Muscle of arm (tissue), 12 donors: ENCODE measurements around the gene MRPL10. TPM values are rescaled to one million over a fixed set of nuclear protein-coding genes. Genes with fewer than 3 reads are reported as not detected.
A peak's percentile ranks its signal among the peaks of the same experiment; 100 is the strongest.

Experiments
- DNase-seq: peaks from one replicate; pipeline ENCODE4 v3.0.0-alpha.2; 2013
- polyA plus RNA-seq, 12 donors: library from polyadenylated mRNA; unstranded; fragments of 120-200 nt; gene quantifications; one replicate each; pipeline ENCODE4 v1.2.1, GENCODE V29; 2013; ENCODE audit not compliant: insufficient read length in 12 of 12

Gene MRPL10
- polyA plus RNA-seq, 12 donors = 38.6 to 66.4 (median 51.1) TPM; not detected in 1

- no peak for DNase-seq
Observed at GRCh38 chr17:47816111-47816735, 15.1 kb downstream of the MRPL10 start.

GRCh38 chr17:47815106-47815918, 16.0 kb downstream of the MRPL10 start:
- DNase-seq = no peak

GRCh38 chr17:47813512-47814031, 17.8 kb downstream of the MRPL10 start:
- DNase-seq = no peak

GRCh38 chr17:47813077-47813476, 18.3 kb downstream of the MRPL10 start:
- no peak for DNase-seq

GRCh38 chr17:47812146-47812920, 19.0 kb downstream of the MRPL10 start:
- no peak for DNase-seq

GRCh38 chr17:47811709-47812108, 19.6 kb downstream of the MRPL10 start:
- DNase-seq = no peak

GRCh38 chr17:47810901-47811635, 20.3 kb downstream of the MRPL10 start:
- DNase-seq = no peak

- DNase-seq = no peak
Observed at GRCh38 chr17:47810200-47810821, 21.0 kb downstream of the MRPL10 start.

GRCh38 chr17:47808830-47809480, 22.4 kb downstream of the MRPL10 start:
- DNase-seq = no peak

GRCh38 chr17:47808036-47808829, 23.1 kb downstream of the MRPL10 start:
- no peak for DNase-seq

- no peak for DNase-seq
Observed at GRCh38 chr17:47807421-47807820, 23.9 kb downstream of the MRPL10 start.

- no peak for DNase-seq
Observed at GRCh38 chr17:47806913-47807255, 24.5 kb downstream of the MRPL10 start.

- no peak for DNase-seq
Observed at GRCh38 chr17:47806026-47806912, 25.1 kb downstream of the MRPL10 start.

GRCh38 chr17:47804461-47804860, 26.9 kb downstream of the MRPL10 start:
- no peak for DNase-seq

- no peak for DNase-seq
Observed at GRCh38 chr17:47803751-47804150, 27.6 kb downstream of the MRPL10 start.

GRCh38 chr17:47803201-47803600, 28.1 kb downstream of the MRPL10 start:
- no peak for DNase-seq

GRCh38 chr17:47802341-47803022, 28.9 kb downstream of the MRPL10 start:
- peak; percentile 16 for DNase-seq

GRCh38 chr17:47801906-47802305, 29.4 kb downstream of the MRPL10 start:
- DNase-seq = no peak
